HG02970 (cell line): ENCODE measurements around the gene HENMT1.

ENCODE experiments used
- ATAC-seq: cut with Tn5 transposase; IDR thresholded peaks from one replicate; pipeline ENCODE4 v1.9.1; 2021; ENCODE audit warnings: mild to moderate bottlenecking, moderate library complexity, moderate number of reproducible peaks; ENCODE audit not compliant: unreplicated experiment, low FRiP score

HENMT1 gene

DNA sequence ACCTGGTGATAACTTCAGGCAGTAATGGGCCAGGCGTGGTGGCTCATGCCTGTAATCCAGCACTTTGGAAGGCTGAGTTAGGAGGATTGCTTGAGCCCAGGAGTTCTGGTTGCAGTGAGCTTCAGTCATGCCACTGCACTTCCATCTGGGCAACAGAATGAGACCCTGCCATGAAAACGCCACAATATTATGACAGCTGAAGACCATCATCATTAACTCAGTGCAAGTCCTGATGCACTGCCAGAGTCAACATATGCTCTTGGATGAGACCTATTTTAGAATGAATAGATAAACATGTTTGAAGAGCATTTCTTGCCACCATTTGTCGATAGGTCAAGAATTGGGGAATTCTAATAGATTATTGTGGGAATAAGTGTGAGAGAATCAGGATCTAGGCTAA is 26.4 kb downstream of the HENMT1 start:
- ATAC-seq: no peak

DNA sequence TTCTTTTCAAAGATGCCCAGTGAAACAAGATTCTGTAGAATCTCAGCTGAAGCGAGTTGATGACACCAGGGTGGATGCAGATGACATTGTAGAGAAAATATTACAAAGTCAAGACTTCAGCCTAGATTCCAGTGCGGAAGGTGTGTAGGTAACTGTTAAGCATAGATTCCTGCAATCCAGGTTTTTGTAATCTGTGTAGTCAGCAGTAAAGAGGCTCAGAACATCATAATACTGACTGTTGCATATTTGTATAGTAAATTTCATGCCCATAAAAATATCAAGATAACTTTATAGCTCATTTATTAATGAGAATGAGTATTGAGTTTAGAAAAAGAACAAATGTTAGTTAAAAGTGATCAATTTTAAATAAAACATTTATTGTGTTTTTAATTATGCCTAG is 32.2 kb downstream of the HENMT1 start:
- ATAC-seq: no peak

GRCh38 chr1:108627951-108628350 is 32.9 kb downstream of the HENMT1 start:
- no peak for ATAC-seq

DNA sequence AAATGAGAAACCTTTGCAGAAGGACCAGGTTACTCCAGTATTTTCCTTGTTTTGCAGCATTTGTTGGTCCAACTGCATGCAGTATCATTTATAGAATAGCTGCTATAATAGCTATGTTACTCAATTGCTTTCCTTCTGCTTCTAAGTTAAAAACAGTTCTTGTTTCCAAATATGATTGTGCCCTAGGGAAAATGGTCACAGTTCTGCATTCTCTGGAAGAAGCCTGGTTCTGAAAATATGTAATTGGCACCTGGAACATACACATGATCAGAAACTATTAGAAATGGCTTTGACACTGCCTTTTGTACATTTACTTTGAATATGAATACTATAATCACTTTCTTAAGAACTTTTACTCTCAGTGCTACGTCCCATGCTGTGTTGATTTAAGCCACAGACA is 33.6 kb downstream of the HENMT1 start:
- ATAC-seq: no peak

DNA sequence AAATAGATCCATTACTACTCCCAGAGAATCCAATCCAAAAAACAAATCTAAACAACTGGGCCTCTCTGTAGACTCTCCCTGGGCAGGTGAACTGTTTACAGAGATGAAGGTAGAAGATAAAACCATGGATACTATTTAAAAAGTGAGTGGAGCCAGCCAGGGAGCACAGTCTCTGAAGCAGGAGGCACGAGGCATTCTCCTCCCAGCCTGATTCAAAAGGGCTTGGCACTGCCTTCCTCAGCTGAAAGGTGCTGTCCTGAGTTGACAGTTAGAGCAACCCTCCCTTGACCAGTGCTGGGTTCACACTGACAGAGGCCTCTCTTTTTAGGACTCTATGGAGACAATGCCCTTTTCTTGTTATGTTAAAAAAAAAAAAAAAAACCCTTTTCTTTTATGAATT is 36.8 kb downstream of the HENMT1 start:
- ATAC-seq: no peak

DNA sequence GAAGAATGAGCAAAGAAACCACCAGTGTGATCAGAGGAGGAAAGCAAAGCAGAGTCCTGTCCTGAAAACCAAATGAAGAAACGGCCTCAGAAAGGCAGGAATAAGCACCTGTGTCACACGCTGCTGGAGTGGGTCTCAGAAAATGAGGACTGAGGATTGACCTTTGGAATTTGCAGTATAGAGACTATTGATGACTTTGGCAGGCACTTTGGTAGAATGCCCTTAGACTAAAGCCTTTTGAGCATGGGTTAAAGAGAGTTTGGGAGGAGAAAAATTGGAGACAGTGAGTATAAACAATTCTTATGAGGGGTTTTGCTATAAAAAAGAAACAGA is 43.2 kb downstream of the HENMT1 start:
- no peak for ATAC-seq

DNA sequence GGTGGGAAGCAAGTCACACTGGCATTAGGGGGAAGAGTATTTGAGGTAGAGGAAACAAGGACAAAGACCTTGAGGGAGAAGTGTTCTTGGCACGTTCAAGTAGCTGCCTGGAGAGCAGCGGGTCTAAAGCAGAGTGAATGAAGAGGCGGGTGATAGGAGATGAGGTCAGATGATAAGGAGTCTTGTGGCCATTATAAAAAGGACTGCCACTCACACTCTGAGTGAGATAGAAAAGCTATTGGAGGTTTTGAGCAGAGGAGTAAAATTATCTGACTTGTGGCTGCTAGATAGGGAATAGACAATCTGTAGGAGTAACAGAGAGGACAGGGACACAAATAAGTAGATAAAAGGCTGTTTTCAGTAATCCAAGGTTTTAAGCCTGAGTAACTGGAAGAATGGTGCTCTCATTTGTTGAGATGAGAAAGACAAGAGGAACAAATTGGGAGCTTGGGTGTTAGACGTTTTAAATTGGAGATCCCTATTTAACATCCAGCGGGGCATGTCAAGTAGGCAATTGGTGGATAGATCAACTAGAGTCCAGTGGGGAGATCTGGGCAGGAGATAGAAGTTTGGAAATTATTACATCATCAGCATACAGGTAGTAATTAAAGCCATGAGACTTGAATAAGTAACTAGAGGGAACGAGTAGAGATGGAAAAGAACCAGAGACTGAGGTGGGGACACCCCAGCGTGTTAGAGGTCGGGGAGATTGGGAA is 43.7 kb downstream of the HENMT1 start:
- no peak for ATAC-seq

GRCh38 chr1:108615544-108615943 is 45.3 kb downstream of the HENMT1 start:
- ATAC-seq: no peak

DNA sequence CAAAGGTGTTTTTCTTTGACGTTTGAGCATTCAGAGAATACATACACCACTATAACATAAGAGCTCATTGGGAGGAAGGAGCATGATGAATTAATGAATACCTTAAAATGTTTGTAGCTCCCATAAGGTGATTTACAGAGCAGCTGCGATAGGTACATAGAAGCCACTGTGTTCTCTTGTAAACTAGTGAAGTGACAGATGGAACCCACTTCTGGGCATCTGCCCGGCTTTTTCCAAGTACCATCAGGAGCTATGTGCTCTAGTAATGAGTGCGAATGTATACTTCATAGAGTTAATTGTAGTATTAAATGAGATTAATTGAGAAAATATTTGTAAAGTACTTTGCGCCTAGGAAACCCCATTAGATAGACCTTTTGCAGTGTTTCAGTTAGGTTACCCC is 48.4 kb downstream of the HENMT1 start:
- no peak for ATAC-seq

GRCh38 chr1:108611984-108612383 is 48.9 kb downstream of the HENMT1 start:
- no peak for ATAC-seq

GRCh38 chr1:108610073-108610472 is 50.8 kb downstream of the HENMT1 start:
- no peak for ATAC-seq

DNA sequence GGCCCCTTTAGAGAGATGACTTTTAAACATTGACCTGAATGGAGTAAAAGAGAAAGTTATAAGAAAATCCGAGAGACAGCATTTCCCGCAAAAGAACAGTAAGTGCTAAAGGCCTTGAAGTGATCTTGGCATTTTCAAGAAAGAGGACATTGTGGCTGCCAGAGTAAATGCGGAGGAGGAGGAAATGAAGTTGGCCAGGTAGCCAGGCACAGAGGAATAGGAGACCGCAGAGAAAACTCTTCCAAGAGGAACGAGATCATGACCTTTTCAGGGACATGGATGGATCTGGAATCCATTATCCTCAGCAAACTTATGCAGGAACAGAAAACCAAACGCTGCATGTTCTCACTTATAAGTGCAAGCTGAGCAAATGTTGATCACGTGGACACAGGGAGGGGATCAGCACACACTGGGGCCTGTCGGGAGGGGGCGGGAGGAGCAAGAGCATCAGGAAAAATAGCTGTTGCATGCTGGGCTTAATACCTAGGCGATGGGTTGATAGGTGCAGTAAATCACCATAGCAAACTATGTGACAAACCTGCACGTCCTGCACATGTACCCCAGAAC is 51.3 kb downstream of the HENMT1 start:
- ATAC-seq: no peak

GRCh38 chr1:108606478-108606877 is 54.4 kb downstream of the HENMT1 start:
- ATAC-seq: no peak

- ATAC-seq: no peak
These were observed 55.3 kb downstream of the HENMT1 start for GRCh38 chr1:108605633-108606032.

GRCh38 chr1:108601708-108602410 is 59.0 kb downstream of the HENMT1 start:
- no peak for ATAC-seq

GRCh38 chr1:108600504-108600903 is 60.4 kb downstream of the HENMT1 start:
- no peak for ATAC-seq

DNA sequence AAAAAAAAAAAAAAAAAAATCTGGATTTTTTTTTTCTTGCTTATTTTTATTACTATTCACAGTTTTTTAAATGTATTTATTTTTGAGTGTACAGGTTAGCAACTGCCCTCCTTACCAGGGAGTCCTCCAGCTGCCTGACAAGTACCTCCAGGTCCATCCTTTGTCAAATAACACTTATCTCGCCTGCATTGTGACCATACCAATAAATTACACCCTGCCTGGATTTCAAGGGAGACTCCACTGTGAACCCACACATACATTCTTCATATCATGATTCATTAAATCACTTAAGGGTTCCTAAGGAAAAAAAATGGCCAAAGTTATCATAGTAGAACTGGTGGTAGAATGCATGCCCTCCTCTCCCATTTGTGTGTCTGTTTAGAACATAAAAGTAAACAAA is 62.6 kb downstream of the HENMT1 start:
- ATAC-seq: no peak
